ENCODE measurements around the gene CHAT.

CHAT gene

DNA sequence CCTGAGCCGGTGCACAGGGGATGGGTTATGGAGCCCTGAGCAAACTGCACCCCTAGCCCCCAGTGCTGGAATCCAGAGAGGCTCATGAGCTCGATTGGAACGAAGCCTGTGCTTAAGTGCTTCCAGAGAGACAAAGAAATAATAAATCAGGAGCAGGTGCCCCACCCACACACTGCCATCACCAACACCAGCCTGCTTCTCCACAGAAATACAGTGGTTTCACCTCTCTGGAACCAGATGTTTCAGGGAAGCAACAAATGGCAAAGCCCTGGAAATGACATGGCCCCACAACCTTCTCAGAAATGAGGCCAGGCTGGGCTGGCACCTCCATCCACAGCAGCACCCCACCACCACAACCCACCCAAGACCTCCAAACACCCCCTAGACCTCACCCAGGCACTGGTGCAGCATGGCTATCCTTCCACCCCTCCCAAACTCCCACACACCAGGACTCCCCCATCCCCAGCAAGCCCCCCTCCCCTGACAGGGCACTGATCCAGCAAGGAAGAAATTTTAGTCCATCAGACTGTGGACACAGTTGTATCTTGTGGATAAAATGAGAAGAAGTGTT, 7.8 kb upstream of the CHAT start:
- DNase-seq (ENCODE audit: low spot score), result no peak
- TF ChIP-seq, protein P1, sequence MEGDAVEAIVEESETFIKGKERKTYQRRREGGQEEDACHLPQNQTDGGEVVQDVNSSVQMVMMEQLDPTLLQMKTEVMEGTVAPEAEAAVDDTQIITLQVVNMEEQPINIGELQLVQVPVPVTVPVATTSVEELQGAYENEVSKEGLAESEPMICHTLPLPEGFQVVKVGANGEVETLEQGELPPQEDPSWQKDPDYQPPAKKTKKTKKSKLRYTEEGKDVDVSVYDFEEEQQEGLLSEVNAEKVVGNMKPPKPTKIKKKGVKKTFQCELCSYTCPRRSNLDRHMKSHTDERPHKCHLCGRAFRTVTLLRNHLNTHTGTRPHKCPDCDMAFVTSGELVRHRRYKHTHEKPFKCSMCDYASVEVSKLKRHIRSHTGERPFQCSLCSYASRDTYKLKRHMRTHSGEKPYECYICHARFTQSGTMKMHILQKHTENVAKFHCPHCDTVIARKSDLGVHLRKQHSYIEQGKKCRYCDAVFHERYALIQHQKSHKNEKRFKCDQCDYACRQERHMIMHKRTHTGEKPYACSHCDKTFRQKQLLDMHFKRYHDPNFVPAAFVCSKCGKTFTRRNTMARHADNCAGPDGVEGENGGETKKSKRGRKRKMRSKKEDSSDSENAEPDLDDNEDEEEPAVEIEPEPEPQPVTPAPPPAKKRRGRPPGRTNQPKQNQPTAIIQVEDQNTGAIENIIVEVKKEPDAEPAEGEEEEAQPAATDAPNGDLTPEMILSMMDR (IDR thresholded peaks at IDR 0.05; ENCODE audit: extremely low read depth, insufficient read depth, missing control alignments), result no peak
- in situ Hi-C loops (cut with MboI; ENCODE audit: low pct_unique_long_range_greater_than_20kb, low sequenced_read_pairs, unreplicated experiment), result no loop called here

DNA sequence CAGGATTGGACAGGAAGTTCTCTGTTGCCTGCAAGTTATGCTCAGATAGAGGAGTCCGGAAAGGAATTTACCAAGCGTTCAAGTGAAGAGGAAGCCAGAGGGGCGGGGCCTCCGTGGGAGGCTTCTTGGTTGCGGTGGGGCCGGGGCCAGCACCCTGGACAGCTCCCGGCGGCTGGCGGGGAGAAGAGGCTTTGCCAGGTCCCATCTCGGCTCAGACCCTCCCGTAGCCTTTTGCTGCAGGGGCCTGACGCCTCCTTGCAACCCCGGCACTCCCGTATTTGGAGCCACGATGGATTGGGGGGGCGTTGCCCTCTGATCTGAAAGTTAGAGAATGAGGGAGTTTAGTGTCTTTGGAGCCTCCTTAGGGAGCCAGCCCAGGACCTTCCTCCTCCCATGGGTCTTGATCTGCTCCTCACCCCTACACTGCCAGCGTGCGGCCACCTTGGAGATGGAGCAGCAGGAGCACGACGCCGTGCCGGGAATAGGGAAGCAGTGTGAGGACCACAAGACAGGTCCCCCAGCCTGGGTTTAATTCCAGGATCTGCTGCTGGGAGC, 6.8 kb upstream of the CHAT start:
- peak; percentile 88 for DNase-seq (ENCODE audit: low spot score)
- in situ Hi-C loops (cut with MboI; ENCODE audit: low pct_unique_long_range_greater_than_20kb, low sequenced_read_pairs, unreplicated experiment), result no loop called here
- TF ChIP-seq, protein P1 (IDR thresholded peaks at IDR 0.05; ENCODE audit: extremely low read depth, insufficient read depth, missing control alignments), result no peak

DNA sequence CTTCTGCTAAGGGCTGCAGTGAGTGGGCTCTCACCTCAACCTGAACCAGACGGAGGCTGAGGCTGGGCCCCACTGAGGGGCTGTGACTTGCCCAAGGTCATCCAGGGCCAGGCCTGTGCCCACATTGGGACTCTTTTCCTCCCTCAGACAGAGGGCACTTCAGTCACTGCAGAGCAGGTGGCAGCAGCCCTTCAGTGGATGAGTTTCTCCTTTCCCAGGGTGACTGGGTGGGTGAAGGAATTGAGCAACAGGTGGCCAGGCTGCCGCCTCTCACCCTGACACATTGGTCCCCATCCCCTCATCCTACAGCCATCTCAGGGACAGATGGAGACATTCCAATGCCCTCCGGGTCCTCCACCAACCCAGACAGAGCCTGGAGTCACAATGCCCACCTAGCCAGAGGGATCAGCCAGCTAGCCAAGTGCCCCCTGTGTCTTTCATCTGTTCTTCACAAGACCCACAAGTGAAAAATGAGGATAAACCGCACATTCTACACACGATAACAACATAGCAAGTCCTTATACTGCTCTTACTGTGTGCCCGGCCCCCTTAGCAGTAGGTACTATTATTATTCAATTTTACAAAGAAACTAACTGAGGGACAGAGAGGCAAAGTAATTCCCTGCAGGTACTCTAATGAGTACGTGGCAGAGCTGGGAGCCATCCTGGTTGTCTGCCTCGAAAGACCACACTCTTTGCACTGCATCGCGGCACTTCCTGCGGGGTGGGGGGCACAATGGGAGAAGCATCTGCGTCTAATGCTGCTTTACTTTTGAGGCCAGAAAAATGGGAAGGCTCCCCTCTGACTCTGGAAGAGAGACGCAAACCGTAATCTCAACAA, 5.5 kb upstream of the CHAT start:
- in situ Hi-C loops (cut with MboI; ENCODE audit: low pct_unique_long_range_greater_than_20kb, low sequenced_read_pairs, unreplicated experiment), result no loop called here

DNA sequence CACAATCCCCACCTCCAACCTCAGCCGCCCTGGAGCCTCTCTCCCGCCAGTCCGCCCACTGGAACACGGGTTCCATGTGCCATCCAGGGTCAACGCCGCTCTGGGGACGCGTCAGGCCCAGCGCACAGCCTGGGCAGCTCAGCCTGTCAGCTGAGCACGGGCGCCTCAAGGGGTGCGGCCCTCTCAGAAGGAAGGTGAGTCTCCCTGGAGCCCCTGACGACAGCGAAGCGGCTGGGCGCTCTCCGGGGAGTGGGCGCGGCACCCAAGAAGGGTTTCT, 4.9 kb upstream of the CHAT start:
- in situ Hi-C loops (cut with MboI; ENCODE audit: low pct_unique_long_range_greater_than_20kb, low sequenced_read_pairs, unreplicated experiment), result no loop called here
- DNase-seq (ENCODE audit: low spot score), result no peak
- TF ChIP-seq, protein P1 (IDR thresholded peaks at IDR 0.05; ENCODE audit: extremely low read depth, insufficient read depth, missing control alignments), result no peak

More for the DNA sequence above, 5.5 kb upstream of the CHAT start:
- no peak for DNase-seq (ENCODE audit: low spot score)
- TF ChIP-seq, protein P1 (IDR thresholded peaks at IDR 0.05; ENCODE audit: extremely low read depth, insufficient read depth, missing control alignments), result no peak

DNA sequence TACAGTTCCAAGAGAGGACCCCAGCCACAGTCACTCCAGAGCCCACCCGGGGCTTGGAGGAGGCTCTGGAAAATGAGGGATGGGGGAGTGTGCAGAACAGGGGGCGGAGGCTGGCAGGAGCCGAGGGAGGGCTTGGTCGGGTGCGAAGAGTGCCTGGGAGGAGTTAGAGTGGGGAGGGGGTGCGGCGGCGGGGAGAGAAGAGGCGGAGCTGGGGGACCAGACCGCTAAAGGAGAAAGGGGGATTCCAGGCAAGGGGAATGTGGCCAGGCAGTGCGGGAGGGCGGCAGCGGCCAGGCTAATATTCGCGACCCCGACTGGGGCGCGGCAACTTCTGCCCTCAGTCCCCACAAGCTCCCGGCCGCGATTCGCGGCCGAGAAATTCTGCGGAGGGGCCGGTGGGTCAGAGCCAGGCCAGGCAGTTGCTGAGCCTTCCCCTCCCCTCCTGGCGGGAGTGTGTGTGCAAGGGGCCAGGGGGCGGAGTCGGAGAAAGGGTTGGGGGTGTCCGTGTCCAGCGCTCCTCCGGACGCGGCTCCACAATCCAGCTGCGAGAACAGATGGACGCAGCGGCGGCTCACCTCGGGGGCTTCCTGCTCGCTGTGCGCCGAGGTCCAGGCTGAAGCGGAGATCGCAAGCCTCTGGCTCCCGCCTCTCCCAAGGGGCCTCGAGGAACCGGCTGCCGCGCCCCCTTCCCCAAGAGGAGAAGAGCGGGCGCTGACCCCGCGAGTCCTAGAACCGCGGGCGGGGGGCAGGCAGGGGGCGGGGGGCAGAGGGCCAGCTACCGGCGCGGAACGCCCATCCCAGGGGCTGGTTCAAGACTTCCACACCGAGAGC, 4.3 kb upstream of the CHAT start:
- DNase-seq (ENCODE audit: low spot score), result no peak
- in situ Hi-C loops (cut with MboI; ENCODE audit: low pct_unique_long_range_greater_than_20kb, low sequenced_read_pairs, unreplicated experiment), result no loop called here
- TF ChIP-seq, protein P1 (IDR thresholded peaks at IDR 0.05; ENCODE audit: extremely low read depth, insufficient read depth, missing control alignments), result no peak

DNA sequence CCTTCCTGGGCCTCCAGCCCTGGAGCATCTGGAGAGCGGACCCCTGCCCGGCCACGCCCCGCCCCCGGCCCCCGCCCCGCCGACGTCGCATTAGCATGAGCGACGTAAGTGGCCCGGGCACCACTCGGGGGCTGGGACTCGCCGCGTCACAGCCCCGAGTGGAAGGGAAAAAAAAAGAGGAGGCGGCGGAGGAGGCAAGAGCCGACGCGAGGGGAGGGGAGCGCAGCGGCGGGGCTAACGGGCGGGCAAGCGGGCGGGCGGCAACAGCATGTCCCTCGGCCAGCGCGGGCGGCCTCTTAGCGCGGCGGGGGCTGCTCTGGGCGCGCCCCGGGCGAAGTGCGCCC, 3.8 kb upstream of the CHAT start, which contains the start of gene SLC18A3:
Gene SLC18A3, plus strand, starts transcription at position 197 of the 344 bp plus-strand sequence. CDS start 431 bp downstream, outside the sequence.
- TF ChIP-seq, protein P1 (IDR thresholded peaks at IDR 0.05; ENCODE audit: extremely low read depth, insufficient read depth, missing control alignments), result no peak
- in situ Hi-C loops (cut with MboI; ENCODE audit: low pct_unique_long_range_greater_than_20kb, low sequenced_read_pairs, unreplicated experiment), result no loop called here
- DNase-seq (ENCODE audit: low spot score), result peak; percentile 36
